H7 (cell line): ENCODE measurements around the gene FAM20C. TPM values are rescaled to one million over a fixed set of nuclear protein-coding genes. Genes with fewer than 3 reads are reported as not detected.
"Not testable (repeated sequence)": the region's sequence is repeated elsewhere in the genome, so short reads cannot be mapped to it uniquely, and the experiment has no call there.

Source experiments
- DNase-seq: peaks from one replicate; pipeline ENCODE4 v3.0.0; 2012
- H3K27me3 ChIP-seq: 2 replicates; pipeline ENCODE4 v1.6.0; 2011; ENCODE audit warnings: mild to moderate bottlenecking, low read length; ENCODE audit not compliant: control insufficient read depth, insufficient read depth
- H3K36me3 ChIP-seq: replicated peaks from 2 replicates; pipeline ENCODE4 v1.5.1; 2011; ENCODE audit warnings: low read length; ENCODE audit not compliant: control insufficient read depth, insufficient read depth
- H3K4me3 ChIP-seq: 2 replicates; pipeline ENCODE4 v1.5.1; 2011; ENCODE audit warnings: low read depth, mild to moderate bottlenecking, control low read depth, low read length, moderate library complexity; ENCODE audit not compliant: insufficient read depth
- total RNA-seq: library from RNA; depleted of rRNA; stranded (reverse); fragments of >200 nt; shearing (Covaris generic); gene quantifications from 2 replicates; pipeline ENCODE4 v1.2.3, GENCODE V29; 2014

The FAM20C gene
- total RNA-seq, 1 experiment from 2014 or later: 63.2 TPM

DNA sequence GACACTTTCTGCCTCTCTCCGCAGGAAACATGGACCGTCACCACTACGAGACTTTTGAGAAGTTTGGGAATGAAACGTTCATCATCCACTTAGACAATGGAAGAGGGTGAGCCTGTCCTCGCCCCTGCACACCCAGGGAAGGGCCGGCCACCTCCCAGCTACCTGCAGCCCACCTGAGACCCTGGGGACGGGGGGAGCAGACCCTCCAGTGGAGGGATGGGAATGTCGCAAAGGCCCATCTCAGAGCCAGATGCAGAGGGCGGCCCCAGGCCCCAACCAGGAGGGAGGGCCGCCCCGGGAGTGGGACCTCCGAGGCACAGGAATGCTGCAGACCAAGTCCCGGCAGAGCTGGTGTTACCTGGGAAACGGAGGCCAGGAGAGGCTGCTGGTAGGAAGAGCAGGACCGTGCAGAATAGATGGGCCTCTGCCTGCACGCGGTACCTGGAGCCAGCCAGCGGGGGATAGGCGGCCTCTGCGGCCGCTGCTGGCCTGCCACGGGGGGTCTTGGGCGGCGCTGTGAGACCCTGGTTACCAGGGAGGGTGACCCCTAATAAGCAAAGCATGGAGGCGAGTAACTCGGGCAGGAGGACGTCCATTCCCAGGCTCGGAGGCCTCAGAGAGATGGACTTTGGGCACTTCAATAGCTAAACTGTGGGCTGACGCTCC is 64.7 kb downstream of the FAM20C start:
- Histone ChIP-seq H3K36me3 (peaks cover 13% of the 10 kb centered on the region), H3K27me3 (no peaks in the 10 kb centered on the region), H3K4me3 (no peak overlapping the region)
- DNase-seq: no peak

DNA sequence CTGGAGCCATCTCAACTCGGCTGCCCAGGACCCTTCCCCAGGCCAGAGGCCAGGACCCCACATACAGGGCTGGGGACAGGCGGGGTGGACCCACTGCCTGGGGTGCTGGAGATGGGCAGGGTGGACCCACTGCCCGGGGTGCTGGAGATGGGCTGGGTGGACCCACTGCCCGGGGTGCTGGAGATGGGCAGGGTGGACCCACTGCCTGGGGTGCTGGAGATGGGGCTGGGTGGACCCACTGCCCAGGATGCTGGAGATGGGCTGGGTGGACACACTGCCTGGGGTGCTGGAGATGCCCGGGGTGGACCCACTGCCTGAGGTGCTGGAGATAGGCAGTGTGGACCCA is 65.2 kb downstream of the FAM20C start:
- DNase-seq: no peak

DNA sequence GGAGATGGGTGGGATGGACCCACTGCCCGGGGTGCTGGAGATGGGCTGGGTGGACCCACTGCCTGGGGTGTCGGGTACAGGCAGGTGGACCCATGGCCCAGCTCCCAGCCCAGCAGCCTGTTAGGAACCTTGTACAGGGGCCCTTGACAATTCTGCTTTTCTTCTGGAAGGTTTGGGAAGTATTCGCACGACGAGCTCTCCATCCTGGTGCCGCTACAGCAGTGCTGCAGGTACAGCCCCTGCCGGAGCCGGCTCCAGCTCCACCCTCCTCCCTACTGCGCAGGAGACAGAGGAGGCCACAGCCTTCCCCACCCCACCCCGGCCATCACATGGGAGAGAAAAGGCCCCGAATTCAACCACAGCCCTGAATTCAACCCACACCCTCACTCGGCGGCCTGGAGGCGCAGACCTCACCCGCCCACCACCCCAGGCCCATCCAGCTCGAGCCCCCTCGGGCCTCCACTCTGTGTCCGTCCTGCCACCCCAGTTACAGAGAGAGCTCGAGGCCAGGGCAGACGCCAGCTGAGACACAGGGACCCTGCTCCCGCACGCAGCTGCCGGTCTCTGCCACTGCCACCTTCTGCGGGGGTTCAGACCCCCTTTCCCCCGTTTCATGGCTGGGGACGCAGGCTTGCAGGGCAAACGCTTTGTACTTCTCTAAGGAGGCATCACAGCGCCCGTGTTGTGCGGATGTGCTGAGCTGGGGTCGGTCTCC is 66.3 kb downstream of the FAM20C start:
- DNase-seq: no peak
- Histone ChIP-seq H3K27me3 (no peaks in the 10 kb centered on the region), H3K4me3 (no peak overlapping the region), H3K36me3 (peaks cover 12% of the 10 kb centered on the region)

More for the DNA sequence above, 65.2 kb downstream of the FAM20C start:
- H3K36me3 ChIP-seq: peaks cover 13% of the 10 kb centered on the region
- H3K27me3 ChIP-seq: no peaks in the 10 kb centered on the region
- H3K4me3 ChIP-seq: no peak overlapping the region

DNA sequence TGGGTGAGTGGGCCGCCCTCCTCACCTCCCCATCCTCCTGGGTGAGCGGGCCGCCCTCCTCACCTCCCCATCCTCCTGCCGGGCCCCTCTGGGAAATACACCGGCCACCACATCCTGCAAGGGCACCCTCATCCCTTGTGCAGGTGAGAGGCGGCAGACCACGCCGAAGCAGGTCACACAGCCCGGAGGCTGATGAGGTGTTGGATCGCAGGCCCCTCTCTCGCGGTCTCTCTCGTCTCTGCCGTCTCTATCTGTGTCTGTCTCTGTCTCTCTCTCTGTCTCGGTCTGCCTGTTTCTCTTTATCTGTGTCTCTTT is 66.8 kb downstream of the FAM20C start:
- Histone ChIP-seq H3K27me3 (no peaks in the 10 kb centered on the region), H3K4me3 (no peak overlapping the region), H3K36me3 (peaks cover 12% of the 10 kb centered on the region)
- no peak for DNase-seq

DNA sequence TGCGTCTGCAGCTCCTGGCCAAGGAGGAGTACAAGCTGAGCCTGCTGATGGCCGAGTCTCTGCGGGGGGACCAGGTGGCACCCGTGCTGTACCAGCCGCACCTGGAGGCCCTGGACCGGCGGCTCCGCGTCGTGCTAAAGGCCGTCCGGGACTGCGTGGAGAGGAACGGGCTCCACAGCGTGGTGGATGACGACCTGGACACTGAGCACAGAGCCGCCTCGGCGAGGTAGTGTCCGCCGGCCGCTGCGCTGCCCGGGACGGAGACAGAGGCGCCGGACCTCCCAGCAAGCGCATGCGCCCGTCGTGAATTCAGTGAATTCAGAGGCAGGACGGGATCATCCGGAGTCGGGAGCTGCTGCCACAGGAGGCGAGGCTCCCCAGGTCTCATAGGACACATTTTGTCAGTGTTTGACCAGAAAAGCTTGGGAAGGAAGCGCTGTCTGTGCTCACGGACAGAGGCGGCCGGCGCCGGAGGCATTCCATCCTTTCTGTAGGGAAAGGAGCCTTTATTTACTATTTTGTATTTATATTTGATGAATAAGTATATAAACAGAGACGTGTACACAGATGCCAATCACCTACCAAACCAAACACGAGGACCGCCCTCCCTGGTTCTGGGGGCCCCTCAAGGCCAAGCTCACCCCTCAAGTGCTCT is 67.5 kb downstream of the FAM20C start:
- Histone ChIP-seq H3K36me3 (peaks cover 12% of the 10 kb centered on the region), H3K27me3 (no peaks in the 10 kb centered on the region), H3K4me3 (no peak overlapping the region)
- no peak for DNase-seq

DNA sequence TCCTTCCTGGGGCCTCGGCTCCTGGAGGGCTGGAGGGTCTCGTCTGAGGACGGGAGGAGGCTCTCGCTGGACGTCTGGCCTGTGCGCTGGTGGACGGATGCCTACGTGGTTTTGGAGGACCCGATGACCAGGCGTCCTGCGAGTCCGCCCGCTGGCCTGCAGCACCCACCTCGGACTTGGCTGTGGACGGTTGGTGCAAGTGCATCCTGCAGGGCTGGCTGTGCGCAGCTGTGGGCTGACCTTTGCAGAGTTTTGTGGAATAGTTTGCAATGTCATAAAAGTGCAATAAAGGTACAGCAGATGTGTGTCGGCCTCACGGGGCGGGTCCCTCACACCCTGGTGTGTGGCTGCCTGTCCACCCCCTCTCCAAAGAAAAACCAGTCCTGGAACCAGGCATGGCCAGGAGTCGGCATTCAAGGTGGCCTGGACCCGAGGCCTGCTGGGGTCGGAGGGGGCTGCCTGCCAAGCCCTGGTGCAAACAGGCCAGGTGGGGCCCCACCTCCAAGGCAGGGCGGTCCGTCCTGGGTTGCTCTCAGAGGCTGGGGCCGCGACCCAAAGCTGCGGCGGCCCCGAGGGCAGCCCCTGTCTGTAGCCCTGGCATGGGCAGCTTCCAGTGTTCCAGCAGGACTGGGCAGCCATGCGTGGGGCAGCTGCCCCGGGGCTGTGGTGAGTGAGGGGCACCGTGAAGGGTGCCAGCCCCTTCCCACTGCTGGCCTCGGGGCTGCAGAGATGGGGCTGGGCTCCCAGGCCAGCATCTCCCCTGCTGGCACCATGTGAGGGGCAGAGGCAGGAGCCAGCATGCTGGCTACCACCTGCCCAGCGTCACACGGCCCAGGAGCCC is 68.3 kb downstream of the FAM20C start:
- Histone ChIP-seq H3K27me3 (no peaks in the 10 kb centered on the region), H3K4me3 (no peak overlapping the region), H3K36me3 (peaks cover 12% of the 10 kb centered on the region)
- no peak for DNase-seq

DNA sequence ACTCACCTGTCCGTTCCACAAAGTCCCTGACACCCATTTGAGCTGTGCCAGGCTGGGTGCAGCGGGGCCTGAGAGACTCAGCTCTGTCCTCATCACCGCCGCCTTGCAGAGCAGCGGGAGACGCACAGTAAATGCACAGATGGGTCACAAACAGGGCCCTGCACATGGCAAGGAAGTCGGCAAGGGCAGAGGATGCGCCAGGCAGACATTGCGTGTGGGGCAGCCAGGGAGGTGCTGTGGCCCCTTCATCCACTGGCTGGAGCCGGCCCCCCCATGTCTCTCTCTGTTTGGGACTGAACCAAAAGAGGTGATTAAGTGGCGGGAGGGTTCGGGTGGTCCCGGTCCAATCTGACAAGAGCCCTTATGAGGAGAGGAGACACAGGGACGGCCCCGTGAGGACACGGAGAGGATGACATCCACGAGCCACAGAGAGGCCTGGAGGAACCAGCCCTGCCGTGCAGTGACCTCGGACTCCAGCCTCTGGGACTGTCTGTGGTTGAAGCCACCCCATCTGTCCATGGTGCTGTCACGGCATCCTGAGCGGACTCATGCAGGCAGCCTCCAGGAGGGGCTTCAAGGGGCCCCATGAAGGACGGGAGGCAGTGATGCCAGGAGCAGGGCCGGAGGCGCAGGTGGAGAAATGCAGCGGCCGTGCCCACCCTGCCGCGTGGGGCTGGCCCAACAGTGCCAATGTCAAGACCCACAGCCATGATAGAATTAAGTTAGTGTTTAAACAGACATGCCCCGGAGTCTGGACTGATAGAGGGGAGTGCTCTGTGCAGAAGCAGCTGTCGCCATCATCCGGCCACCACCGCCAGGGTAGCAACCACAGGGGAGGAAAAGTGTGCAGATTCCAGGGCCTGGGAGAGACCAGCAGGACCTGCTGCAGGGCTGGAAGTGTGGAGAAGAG is 69.2 kb downstream of the FAM20C start:
- Histone ChIP-seq H3K27me3 (no peaks in the 10 kb centered on the region), H3K36me3 (peaks cover 11% of the 10 kb centered on the region), H3K4me3 (no peak overlapping the region)
- DNase-seq: peak; percentile 49

DNA sequence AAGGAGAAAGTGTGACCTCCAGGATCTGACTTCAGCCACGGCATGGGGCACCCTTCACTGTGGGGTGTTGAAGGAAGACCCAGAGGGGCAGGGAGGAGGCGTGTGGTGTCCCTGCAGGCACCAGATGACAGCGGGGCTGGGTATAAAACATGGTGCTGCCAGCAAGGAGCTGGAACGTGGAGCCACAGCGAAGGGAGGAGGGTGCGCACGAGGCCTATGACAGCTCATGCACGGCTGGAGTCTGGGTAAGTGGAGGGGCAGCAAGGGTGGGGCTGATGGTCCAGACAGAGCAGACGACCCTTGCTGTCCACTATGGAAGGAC is 69.8 kb downstream of the FAM20C start:
- peaks cover 8% of the 10 kb centered on the region for H3K36me3 ChIP-seq
- peak; percentile 39 for DNase-seq
- no peak overlapping the region for H3K4me3 ChIP-seq
- no peaks in the 10 kb centered on the region for H3K27me3 ChIP-seq

DNA sequence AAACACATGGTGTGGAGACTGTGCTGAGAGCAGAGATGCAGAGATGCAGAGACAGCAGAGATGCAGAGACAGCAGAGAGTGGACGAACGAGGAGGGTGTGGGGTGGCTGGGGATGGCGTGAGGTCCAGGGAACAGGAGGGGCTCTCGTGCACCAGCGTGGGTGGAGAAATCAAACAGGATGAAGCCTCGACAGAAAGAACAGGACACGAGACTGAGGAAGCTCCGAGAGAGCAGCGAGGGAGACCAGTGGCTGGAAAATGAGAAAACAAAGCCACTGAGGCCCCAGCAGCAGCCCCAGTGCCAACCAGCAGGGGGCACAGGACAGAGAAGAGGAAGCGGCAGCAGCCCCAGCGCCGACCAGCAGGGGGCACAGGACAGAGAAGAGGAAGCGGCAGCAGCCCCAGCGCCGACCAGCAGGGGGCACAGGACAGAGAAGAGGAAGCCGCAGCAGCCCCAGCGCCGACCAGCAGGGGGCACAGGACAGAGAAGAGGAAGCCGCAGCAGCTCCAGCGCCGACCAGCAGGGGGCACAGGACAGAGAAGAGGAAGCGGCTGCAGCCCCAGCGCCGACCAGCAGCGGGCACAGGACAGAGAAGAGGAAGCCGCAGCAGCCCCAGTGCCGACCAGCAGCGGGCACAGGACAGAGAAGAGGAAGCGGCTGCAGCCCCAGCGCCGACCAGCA is 70.4 kb downstream of the FAM20C start:
- DNase-seq: peak; percentile 58
- not testable (repeated sequence) for H3K27me3 ChIP-seq, H3K36me3 ChIP-seq, H3K4me3 ChIP-seq

DNA sequence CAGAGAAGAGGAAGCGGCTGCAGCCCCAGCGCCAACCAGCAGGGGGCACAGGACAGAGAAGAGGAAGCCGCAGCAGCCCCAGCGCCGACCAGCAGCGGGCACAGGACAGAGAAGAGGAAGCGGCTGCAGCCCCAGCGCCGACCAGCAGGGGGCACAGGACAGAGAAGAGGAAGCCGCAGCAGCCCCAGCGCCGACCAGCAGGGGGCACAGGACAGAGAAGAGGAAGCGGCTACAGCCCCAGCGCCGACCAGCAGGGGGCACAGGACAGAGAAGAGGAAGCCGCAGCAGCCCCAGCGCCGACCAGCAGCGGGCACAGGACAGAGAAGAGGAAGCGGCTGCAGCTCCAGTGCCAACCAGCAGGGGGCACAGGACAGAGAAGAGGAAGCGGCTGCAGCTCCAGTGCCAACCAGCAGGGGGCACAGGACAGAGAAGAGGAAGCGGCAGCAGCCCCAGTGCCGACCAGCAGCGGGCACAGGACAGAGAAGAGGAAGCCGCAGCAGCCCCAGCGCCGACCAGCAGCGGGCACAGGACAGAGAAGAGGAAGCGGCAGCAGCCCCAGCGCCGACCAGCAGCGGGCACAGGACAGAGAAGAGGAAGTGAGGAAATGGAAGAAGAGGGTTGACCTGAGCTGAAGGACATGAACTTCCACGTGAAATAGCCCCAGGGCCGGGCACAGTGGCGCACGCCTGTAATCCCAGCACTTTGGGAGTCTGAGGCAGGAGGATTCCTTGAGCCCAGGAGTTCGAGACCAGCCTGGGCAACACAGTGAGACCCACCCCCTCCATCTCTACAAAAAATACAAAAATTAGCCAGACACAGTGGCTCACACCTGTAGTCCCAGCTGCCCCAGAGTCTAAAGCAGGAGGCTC is 71.3 kb downstream of the FAM20C start:
- not testable (repeated sequence) for H3K27me3 ChIP-seq, H3K36me3 ChIP-seq, DNase-seq, H3K4me3 ChIP-seq

DNA sequence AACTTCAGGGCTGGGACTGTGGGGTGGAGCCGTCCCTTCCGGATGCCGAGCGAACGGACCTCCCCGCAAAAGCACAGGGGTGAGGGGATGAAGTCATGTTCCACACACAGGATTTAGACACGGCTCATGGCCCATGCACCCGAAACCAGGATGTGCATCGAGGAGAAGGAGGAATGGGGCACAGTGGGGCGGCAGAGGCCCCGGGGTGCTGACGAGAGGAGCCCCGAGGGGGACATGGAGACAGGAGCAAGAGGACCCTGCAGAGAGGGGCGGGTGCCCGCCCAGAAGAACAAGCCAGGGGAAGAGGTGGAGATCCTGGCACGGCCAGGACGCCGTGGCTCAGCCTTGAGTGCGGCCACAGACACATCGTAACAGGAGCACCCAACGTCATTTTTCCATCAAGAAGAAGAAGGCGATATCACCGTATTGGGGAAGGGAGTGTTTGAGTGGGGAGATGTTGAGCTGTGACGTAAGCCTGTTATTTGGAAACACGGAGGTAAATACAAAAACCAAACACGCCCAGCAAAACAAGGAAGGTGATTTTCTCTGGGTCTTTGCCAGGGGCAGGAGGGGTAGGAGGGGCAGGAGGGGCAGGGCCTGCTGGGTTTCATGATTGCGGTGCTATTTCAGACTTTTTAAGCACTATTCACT is 72.3 kb downstream of the FAM20C start:
- H3K4me3 ChIP-seq: no peak overlapping the region
- DNase-seq: no peak
- no peaks in the 10 kb centered on the region for H3K27me3 ChIP-seq
- H3K36me3 ChIP-seq: peaks cover 7% of the 10 kb centered on the region

DNA sequence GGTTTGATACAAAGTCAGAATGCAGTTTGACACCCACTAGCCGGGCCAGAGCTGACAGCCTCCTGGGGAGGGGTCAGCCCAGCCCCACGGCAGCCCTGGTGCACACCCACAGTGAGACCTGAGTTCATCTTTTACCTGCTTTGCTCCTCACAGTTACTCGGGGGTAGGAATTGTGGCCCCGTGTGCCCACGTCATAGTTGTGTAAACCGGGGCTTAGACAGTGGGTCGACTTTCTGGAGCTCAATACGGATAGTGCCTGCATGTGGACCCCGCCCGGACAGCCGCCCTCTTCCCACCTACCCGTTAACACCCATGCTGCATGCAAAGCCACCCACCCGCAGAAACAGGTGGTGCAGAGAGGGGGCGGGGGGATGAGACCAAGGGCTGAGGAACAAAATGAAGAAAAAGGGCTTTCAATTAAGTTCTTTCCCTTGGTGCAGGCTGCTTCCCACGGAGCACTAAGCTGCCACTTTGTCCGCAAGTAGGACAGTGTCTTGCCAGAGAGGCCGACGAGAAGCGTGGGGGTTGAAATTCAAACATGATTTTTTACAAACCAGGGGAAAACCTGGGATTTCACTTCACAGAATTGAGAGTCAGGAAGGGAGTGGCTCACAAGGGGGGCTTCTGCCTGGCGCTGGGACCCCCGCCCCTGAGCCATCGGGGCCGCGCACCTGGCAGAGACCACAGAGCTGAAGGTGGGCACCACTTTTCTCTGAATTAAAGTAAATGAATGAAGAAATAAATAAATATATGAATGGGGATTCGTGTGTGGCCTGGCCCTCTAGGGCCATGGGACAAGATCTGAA is 73.0 kb downstream of the FAM20C start:
- Histone ChIP-seq H3K36me3 (peaks cover 2% of the 10 kb centered on the region), H3K27me3 (no peaks in the 10 kb centered on the region), H3K4me3 (no peak overlapping the region)
- DNase-seq: no peak
